H1 (cell line): ENCODE data around the gene ANLN. TPM values are rescaled to one million over a fixed set of nuclear protein-coding genes. Genes with fewer than 3 reads are reported as not detected.

ENCODE experiments used
- POU5F1 ChIP-seq: IDR thresholded peaks from 2 replicates; pipeline ENCODE4 v1.6.1; 2011; ENCODE audit warnings: low read depth, mild to moderate bottlenecking, low read length, moderate library complexity
- SAP30 ChIP-seq: fragments of 300-600 bp; sonication (generic); IDR thresholded peaks from 2 replicates; pipeline ENCODE4 v1.7.1; 2012; ENCODE audit warnings: low read length, moderate library complexity, mild to moderate bottlenecking, inconsistent platforms; ENCODE audit not compliant: insufficient read depth, insufficient replicate concordance
- polyA plus RNA-seq, 7 experiments: library from polyadenylated mRNA; depleted of rRNA in 3 of 7; stranded (reverse) in 5 of 7; unstranded in 2 of 7; fragments of >200 nt in 5 of 7; fragments of 200-250 nt in 2 of 7; gene quantifications; 1 replicate in 5 of 7; 2 replicates in 1 of 7; 4 replicates in 1 of 7; pipeline versions ENCODE4 v1.2.1 to v1.2.3, GENCODE V29; 2011 to 2013; ENCODE audit warnings: missing spikeins in 2 of 7, mixed read lengths in 2 of 7
- total RNA-seq: library from RNA; stranded (reverse); fragmentation: NEBNext Ultra II Directional; extraction: Animal tissue kit (Norgen Biotek cat#: 25700); gene quantifications from 2 replicates; pipeline ENCODE4 v1.2.1, GENCODE V29; 2021

ANLN gene
- total and polyA plus RNA-seq, 2 of the 8 experiments (the other 6 are each of a cell fraction or from before 2014, with no cell fraction given): 18.5 to 90.1 TPM

- TF ChIP-seq SAP30: no peak
- TF ChIP-seq POU5F1: no peak
These were observed 41.2 kb downstream of the ANLN start (continued) for GRCh38 chr7:36430881-36431280.
